SK-N-MC (cell line): ENCODE data around the gene EPB41L3.

Experiments used
- EZH2 ChIP-seq: fragments of 200-600 bp; sonication (generic); IDR thresholded peaks from one replicate; pipeline ENCODE4 v1.6.1; 2017; ENCODE audit warnings: antibody characterized with exemption
- POLR2AphosphoS5 ChIP-seq: IDR thresholded peaks from 2 replicates; pipeline ENCODE4 v1.6.1; 2012; ENCODE audit warnings: mild to moderate bottlenecking, low read depth, low read length, borderline replicate concordance

DNA sequence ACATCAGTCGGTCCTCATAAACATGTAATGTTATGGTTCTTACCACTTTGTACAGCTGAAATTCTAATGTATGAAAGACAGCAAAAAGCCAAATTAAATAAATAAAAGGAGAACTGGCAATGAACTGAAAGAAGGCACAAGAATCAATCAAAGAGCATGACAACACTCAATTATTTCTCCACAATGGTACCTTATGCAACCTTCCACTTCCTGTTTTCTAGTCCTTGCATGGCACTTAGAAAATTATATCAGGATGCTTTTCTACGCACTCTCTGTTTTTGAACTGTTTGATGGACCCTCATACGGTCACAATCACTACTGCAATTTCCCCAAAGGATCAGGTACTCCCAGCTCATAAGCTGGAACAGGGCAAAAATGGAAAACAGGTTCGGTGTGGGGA is 81.6 kb downstream of the EPB41L3 start:
- TF ChIP-seq EZH2 (no peak), POLR2AphosphoS5 (no peak)
